PFSK-1 (cell line): ENCODE data around the gene GNAT3.

Experiments used
- FOXP2 ChIP-seq: optimal IDR thresholded peaks from 2 replicates; pipeline ENCODE3; 2011; ENCODE audit warnings: borderline replicate concordance, control low read depth, inconsistent platforms; ENCODE audit not compliant: insufficient read depth; ENCODE audit errors: extremely low read length, extremely low read depth
- POLR2AphosphoS5 ChIP-seq: IDR thresholded peaks from 2 replicates; pipeline ENCODE4 v1.6.1; 2012; ENCODE audit warnings: low read depth, mild to moderate bottlenecking, control low read depth, low read length, moderate library complexity
- REST ChIP-seq, 2 experiments: IDR thresholded peaks; 2 replicates each; pipeline versions ENCODE4 v1.6.1 to v1.8.0; 2011 to 2012; ENCODE audit warnings: low read depth in 2 of 2, low read length in 2 of 2, control low read depth in 1 of 2, inconsistent platforms in 1 of 2, mild to moderate bottlenecking in 1 of 2, moderate library complexity in 1 of 2; ENCODE audit not compliant: insufficient read depth in 1 of 2
- TAF1 ChIP-seq: IDR thresholded peaks from 2 replicates; pipeline ENCODE4 v1.6.1; 2012; ENCODE audit warnings: low read length, control low read depth, borderline replicate concordance; ENCODE audit not compliant: insufficient read depth

DNA sequence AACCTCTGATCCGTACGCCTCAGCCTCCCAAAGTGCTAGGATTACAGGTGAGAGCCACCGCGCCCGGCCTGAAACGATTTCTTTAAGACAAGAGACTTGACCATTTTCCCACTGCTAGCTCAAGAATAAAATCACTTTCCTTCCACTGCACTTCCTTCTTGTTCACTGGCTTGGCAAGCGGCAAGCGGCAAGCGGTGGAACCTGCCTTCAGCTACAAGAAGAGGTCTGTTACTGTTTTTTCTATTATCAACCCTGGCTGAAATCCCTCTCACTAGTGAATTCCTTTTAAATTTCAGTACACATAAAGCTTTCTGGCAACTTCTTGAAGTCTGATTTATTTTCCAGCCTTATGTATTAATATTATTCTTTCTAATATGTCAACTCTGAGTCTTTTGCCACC lies 12.8 kb upstream of the GNAT3 start:
- TF ChIP-seq POLR2AphosphoS5 (no peak), TAF1 (no peak), REST (IDR thresholded peaks at IDR 0.05; ENCODE audit: insufficient read depth in 1 of 2, low read depth in 2 of 2, low read length in 2 of 2) (no peak), FOXP2 (no peak)
